Measurements from ENCODE around the gene ZNF627.
"Not testable (repeated sequence)": the region's sequence is repeated elsewhere in the genome, so short reads cannot be mapped to it uniquely, and the experiment has no call there.

Gene ZNF627

GRCh38 chr19:11574689-11575088, 22.6 kb upstream of the ZNF627 start:
- DNase-seq (ENCODE audit: low spot score), result no peak

- DNase-seq (ENCODE audit: low spot score), result no peak
These were observed 21.1 kb upstream of the ZNF627 start for GRCh38 chr19:11576227-11576626.

GRCh38 chr19:11577451-11578257, 19.6 kb upstream of the ZNF627 start, which contains the start of gene ACP5:
Gene ACP5 (minus strand): TSS chr19:11577645. CDS start chr19:11577317, 328 bp downstream.
- no peak for DNase-seq (ENCODE audit: low spot score)

- no peak for DNase-seq (ENCODE audit: low spot score)
These were observed 18.8 kb upstream of the ZNF627 start for GRCh38 chr19:11578258-11579142.

GRCh38 chr19:11580116-11580515, 17.2 kb upstream of the ZNF627 start:
- DNase-seq (ENCODE audit: low spot score), result no peak

GRCh38 chr19:11581740-11582139, 15.5 kb upstream of the ZNF627 start:
- DNase-seq (ENCODE audit: low spot score), result no peak

GRCh38 chr19:11586331-11586730, 11.0 kb upstream of the ZNF627 start:
- no peak for DNase-seq (ENCODE audit: low spot score)

GRCh38 chr19:11587302-11587974, 9.8 kb upstream of the ZNF627 start:
- peak; percentile 82 for DNase-seq (ENCODE audit: low spot score)

GRCh38 chr19:11587975-11588631, 9.2 kb upstream of the ZNF627 start:
- DNase-seq (ENCODE audit: low spot score), result no peak

GRCh38 chr19:11594084-11594483, 3.2 kb upstream of the ZNF627 start:
- DNase-seq (ENCODE audit: low spot score), result no peak

- no peak for DNase-seq (ENCODE audit: low spot score)
These were observed 1.1 kb upstream of the ZNF627 start for GRCh38 chr19:11596156-11596555.

- DNase-seq (ENCODE audit: low spot score), result no peak
These were observed 810 bp downstream of the ZNF627 start for GRCh38 chr19:11598103-11598483.

GRCh38 chr19:11598746-11599145, 1.5 kb downstream of the ZNF627 start:
- no peak for DNase-seq (ENCODE audit: low spot score)

GRCh38 chr19:11599704-11600103, 2.4 kb downstream of the ZNF627 start:
- DNase-seq (ENCODE audit: low spot score), result not testable (repeated sequence)

- no peak for DNase-seq (ENCODE audit: low spot score)
These were observed 9.2 kb downstream of the ZNF627 start for GRCh38 chr19:11606484-11606883.

GRCh38 chr19:11611730-11612129, 14.4 kb downstream of the ZNF627 start:
- DNase-seq (ENCODE audit: low spot score), result no peak

- no peak for DNase-seq (ENCODE audit: low spot score)
These were observed 15.7 kb downstream of the ZNF627 start for GRCh38 chr19:11612816-11613511.

GRCh38 chr19:11617180-11618062, 20.1 kb downstream of the ZNF627 start:
- no peak for DNase-seq (ENCODE audit: low spot score)

GRCh38 chr19:11620553-11620952, 23.3 kb downstream of the ZNF627 start:
- no peak for DNase-seq (ENCODE audit: low spot score)

- DNase-seq (ENCODE audit: low spot score), result not testable (repeated sequence)
These were observed 25.1 kb downstream of the ZNF627 start for GRCh38 chr19:11622401-11622800.
